ENCODE data around the gene ENDOU.

ENDOU gene

DNA sequence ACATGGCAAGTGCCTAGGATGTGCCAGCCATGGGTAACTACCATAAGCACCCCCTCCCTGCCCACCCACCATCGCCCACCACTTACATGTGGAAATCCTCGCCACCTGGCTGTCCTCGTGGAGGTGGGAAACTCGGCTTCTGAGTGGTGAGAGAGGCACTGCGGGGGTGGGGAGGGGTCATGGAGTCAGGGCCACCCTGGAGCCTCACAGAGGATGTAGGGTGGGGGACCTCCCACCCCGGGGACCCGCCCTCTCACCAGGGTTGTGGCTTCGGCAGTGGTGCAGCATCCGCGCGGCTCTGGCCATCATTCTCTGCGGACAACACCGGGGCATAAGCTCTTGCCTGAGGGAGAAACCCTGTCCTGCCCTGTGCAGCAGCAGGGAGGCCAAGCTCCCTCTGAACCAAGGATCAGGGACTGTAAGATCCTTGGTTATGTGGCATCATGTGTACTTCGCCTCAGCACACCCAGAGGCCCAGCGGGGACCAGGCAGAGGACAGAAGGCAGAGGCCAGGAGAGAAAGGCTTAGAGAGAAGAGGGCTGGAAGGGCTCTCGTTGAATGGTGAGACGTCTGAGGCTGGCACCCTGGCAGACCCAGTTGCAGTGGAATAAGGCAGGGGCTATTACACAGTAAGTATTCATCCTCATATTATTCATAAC is 12.8 kb upstream of the ENDOU start:
- peaks cover 3% of the 10 kb centered on the region; the same call in 1 of the 2 replicates for H3K79me2 ChIP-seq (ENCODE audit: insufficient read depth, low read length)
- TF ChIP-seq CTCF (conservative IDR thresholded peaks at IDR 0.05; ENCODE audit: low read length) = no peak
- TF ChIP-seq EZH2phosphoT487 (IDR thresholded peaks at IDR 0.05; ENCODE audit: borderline replicate concordance) = no peak
- H3K4me2 ChIP-seq (ENCODE audit: low read depth, low read length, poor library complexity, severe bottlenecking) = no peak overlapping the region
- H3K27me3 ChIP-seq (ENCODE audit: insufficient read depth, low read length, poor library complexity, severe bottlenecking) = no peaks in the 10 kb centered on the region
- no peaks in the 10 kb centered on the region for H3K9me3 ChIP-seq (ENCODE audit: insufficient read depth, low read depth, low read length)
- peaks cover 42% of the 10 kb centered on the region for H3K4me1 ChIP-seq (ENCODE audit: insufficient read depth, low read length, poor library complexity, severe bottlenecking)
- H4K20me1 ChIP-seq (ENCODE audit: insufficient read depth, low read length, poor library complexity, severe bottlenecking) = no peaks in the 10 kb centered on the region
- no peak overlapping the region for H3K4me3 ChIP-seq (ENCODE audit: low read length, poor library complexity, severe bottlenecking)
- H3K36me3 ChIP-seq (ENCODE audit: insufficient read depth, low read length) = no peaks in the 10 kb centered on the region
- H3K9me2 ChIP-seq (replicated peaks; ENCODE audit: low read depth, low read length) = no peaks in the 10 kb centered on the region
- H3K9ac ChIP-seq (ENCODE audit: low read depth, low read length, poor library complexity, severe bottlenecking) = peak overlapping the region; percentile 77
- peaks cover 4% of the 10 kb centered on the region; the same call in 1 of the 2 replicates for H3F3A ChIP-seq (ENCODE audit: low read depth)
- no peak overlapping the region for H2AFZ ChIP-seq (ENCODE audit: low read length)

DNA sequence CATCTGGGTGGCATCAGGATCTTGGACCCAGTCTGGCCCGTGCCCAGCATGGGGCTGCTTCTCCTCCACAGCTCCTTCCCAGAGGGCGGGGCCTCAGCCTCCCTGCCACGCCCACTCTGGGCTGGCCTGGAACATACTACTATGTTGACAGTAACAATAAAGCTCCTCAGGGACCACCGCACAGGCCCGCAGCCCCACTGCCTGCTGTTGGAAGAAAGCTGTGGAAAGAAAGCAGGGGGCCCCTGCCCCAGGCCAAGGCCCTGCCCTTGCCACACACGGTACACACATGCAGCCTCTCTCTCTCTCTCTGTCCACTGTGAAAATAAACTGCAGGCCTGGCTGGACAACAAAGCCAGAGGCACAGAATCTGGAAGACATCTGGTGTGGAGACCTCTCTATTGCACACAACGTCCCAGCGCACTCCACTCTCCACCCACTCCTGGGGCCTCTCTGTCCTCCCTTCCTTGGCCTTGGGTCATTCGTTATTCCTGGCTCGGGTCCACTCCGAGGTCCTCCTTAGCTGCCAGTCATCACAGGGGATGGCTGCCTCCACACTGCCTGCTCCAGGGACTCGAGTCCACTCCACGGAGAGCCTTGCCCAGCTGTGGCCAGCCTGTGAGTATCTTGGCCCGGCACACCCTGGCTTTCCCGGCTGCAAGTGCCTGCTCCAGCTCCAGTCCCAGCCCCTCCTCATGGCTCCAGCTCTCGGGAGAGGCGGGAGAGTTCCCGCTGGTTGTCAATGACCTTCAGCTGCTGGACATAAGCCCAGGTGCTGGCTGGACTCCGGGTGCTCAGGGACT is 11.8 kb upstream of the ENDOU start:
- peaks cover 3% of the 10 kb centered on the region; the same call in 1 of the 2 replicates for H3K79me2 ChIP-seq (ENCODE audit: insufficient read depth, low read length)
- peaks cover 4% of the 10 kb centered on the region; the same call in 1 of the 2 replicates for H3F3A ChIP-seq (ENCODE audit: low read depth)
- H2AFZ ChIP-seq (ENCODE audit: low read length) = no peak overlapping the region
- H3K4me1 ChIP-seq (ENCODE audit: insufficient read depth, low read length, poor library complexity, severe bottlenecking) = peaks cover 38% of the 10 kb centered on the region
- H3K27me3 ChIP-seq (ENCODE audit: insufficient read depth, low read length, poor library complexity, severe bottlenecking) = no peaks in the 10 kb centered on the region
- H4K20me1 ChIP-seq (ENCODE audit: insufficient read depth, low read length, poor library complexity, severe bottlenecking) = no peaks in the 10 kb centered on the region
- no peak for TF ChIP-seq EZH2phosphoT487 (IDR thresholded peaks at IDR 0.05; ENCODE audit: borderline replicate concordance)
- no peak for TF ChIP-seq CTCF (conservative IDR thresholded peaks at IDR 0.05; ENCODE audit: low read length)
- H3K4me2 ChIP-seq (ENCODE audit: low read depth, low read length, poor library complexity, severe bottlenecking) = no peak overlapping the region
- no peaks in the 10 kb centered on the region for H3K36me3 ChIP-seq (ENCODE audit: insufficient read depth, low read length)
- no peak overlapping the region for H3K9ac ChIP-seq (ENCODE audit: low read depth, low read length, poor library complexity, severe bottlenecking)
- no peaks in the 10 kb centered on the region for H3K9me2 ChIP-seq (replicated peaks; ENCODE audit: low read depth, low read length)
- H3K9me3 ChIP-seq (ENCODE audit: insufficient read depth, low read depth, low read length) = no peaks in the 10 kb centered on the region
- H3K4me3 ChIP-seq (ENCODE audit: low read length, poor library complexity, severe bottlenecking) = no peak overlapping the region

DNA sequence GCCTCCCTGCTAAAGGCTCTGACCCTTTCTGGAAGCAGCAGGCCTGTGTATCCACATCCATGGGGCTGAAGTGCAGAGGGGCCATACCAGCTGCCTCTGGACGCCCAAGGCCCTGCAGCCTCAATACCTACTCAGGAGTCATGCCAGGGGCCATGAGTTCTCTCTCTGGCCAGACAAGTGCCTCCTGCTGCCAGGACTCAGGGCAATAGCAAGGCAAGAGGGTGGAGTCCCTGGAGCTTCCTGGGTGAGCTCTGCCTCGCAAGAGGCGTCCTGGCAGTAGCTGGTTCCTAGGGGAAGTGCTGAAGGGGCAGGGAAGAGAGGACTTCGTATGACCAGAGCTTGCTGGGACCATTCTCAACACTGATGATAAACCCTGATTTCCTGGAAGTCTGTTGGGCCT is 10.9 kb upstream of the ENDOU start:
- H4K20me1 ChIP-seq (ENCODE audit: insufficient read depth, low read length, poor library complexity, severe bottlenecking) = no peaks in the 10 kb centered on the region
- no peaks in the 10 kb centered on the region for H3F3A ChIP-seq (ENCODE audit: low read depth)
- H3K36me3 ChIP-seq (ENCODE audit: insufficient read depth, low read length) = no peaks in the 10 kb centered on the region
- H3K4me1 ChIP-seq (ENCODE audit: insufficient read depth, low read length, poor library complexity, severe bottlenecking) = peaks cover 33% of the 10 kb centered on the region
- peaks cover 3% of the 10 kb centered on the region; the same call in 1 of the 2 replicates for H3K79me2 ChIP-seq (ENCODE audit: insufficient read depth, low read length)
- TF ChIP-seq EZH2phosphoT487 (IDR thresholded peaks at IDR 0.05; ENCODE audit: borderline replicate concordance) (no peak), CTCF (conservative IDR thresholded peaks at IDR 0.05; ENCODE audit: low read length) (no peak)
- H3K27me3 ChIP-seq (ENCODE audit: insufficient read depth, low read length, poor library complexity, severe bottlenecking) = no peaks in the 10 kb centered on the region
- no peaks in the 10 kb centered on the region for H3K9me3 ChIP-seq (ENCODE audit: insufficient read depth, low read depth, low read length)
- no peak overlapping the region for H3K4me3 ChIP-seq (ENCODE audit: low read length, poor library complexity, severe bottlenecking)
- no peak overlapping the region for H3K4me2 ChIP-seq (ENCODE audit: low read depth, low read length, poor library complexity, severe bottlenecking)
- H3K9ac ChIP-seq (ENCODE audit: low read depth, low read length, poor library complexity, severe bottlenecking) = no peak overlapping the region
- no peaks in the 10 kb centered on the region for H3K9me2 ChIP-seq (replicated peaks; ENCODE audit: low read depth, low read length)
- H2AFZ ChIP-seq (ENCODE audit: low read length) = no peak overlapping the region
